Karpas-422 (cell line): Measurements from ENCODE around the gene EPN2. TPM values are rescaled to one million over a fixed set of nuclear protein-coding genes. Genes with fewer than 3 reads are reported as not detected.
A peak's percentile ranks its signal among the peaks of the same experiment; 100 is the strongest.

ENCODE experiments used
- DNase-seq: peaks from one replicate; pipeline ENCODE4 v3.0.0-alpha.2; 2015
- H2AFZ ChIP-seq: fragments of 200-600 bp; sonication (generic); 2 replicates; pipeline ENCODE4 v1.6.1; 2014; ENCODE audit warnings: antibody characterized with exemption, low read length, mixed read lengths
- H3K27ac ChIP-seq: fragments of 200-600 bp; sonication (generic); 2 replicates; pipeline ENCODE4 v1.5.1; 2014; ENCODE audit warnings: mild to moderate bottlenecking, low read length, moderate library complexity
- H3K27me3 ChIP-seq: fragments of 200-600 bp; sonication (generic); 2 replicates; pipeline ENCODE4 v1.6.1; 2014; ENCODE audit warnings: low read length, mixed read lengths
- H3K36me3 ChIP-seq: fragments of 200-600 bp; sonication (generic); 2 replicates; pipeline ENCODE4 v1.6.1; 2014; ENCODE audit warnings: low read length, mixed read lengths; ENCODE audit not compliant: insufficient read depth
- H3K4me1 ChIP-seq: fragments of 200-600 bp; sonication (generic); 2 replicates; pipeline ENCODE4 v1.6.1; 2014; ENCODE audit warnings: mild to moderate bottlenecking, low read length, mixed read lengths
- H3K4me2 ChIP-seq: fragments of 200-600 bp; sonication (generic); 2 replicates; pipeline ENCODE4 v1.6.1; 2014; ENCODE audit warnings: low read length, low read depth, mild to moderate bottlenecking; ENCODE audit not compliant: poor library complexity, severe bottlenecking
- H3K4me3 ChIP-seq: fragments of 200-600 bp; sonication (generic); 2 replicates; pipeline ENCODE4 v1.5.1; 2014; ENCODE audit warnings: mild to moderate bottlenecking, antibody characterized with exemption, low read length, mixed read lengths
- H3K79me2 ChIP-seq: fragments of 200-600 bp; sonication (generic); 2 replicates; pipeline ENCODE4 v1.6.1; 2014; ENCODE audit warnings: mild to moderate bottlenecking, low read length, mixed read lengths
- H3K9ac ChIP-seq: fragments of 200-600 bp; sonication (generic); 2 replicates; pipeline ENCODE4 v1.6.0; 2014; ENCODE audit warnings: low read length
- H3K9me2 ChIP-seq: fragments of 200-600 bp; sonication (generic), shearing (Covaris generic); replicated peaks from 2 replicates; pipeline ENCODE4 v1.6.0; 2014; ENCODE audit warnings: mild to moderate bottlenecking, low read length, moderate library complexity; ENCODE audit not compliant: insufficient read depth
- H3K9me3 ChIP-seq: fragments of 300-700, 200-600 bp; sonication (generic); 2 replicates; pipeline ENCODE4 v1.6.1; 2014; ENCODE audit warnings: low read length, mixed read lengths
- H4K20me1 ChIP-seq: fragments of 200-600 bp; sonication (generic); 2 replicates; pipeline ENCODE4 v1.6.1; 2014; ENCODE audit warnings: mild to moderate bottlenecking, antibody characterized with exemption, low read length, low read depth; ENCODE audit not compliant: insufficient read depth
- total RNA-seq: library from RNA; depleted of rRNA; stranded (reverse); fragments of >200 nt; shearing (Covaris generic); gene quantifications from 2 replicates; pipeline ENCODE4 v1.2.3, GENCODE V29; 2014; ENCODE audit warnings: low replicate concordance

Gene EPN2
- total RNA-seq, 1 experiment from 2014 or later, result 17.6 TPM

GRCh38 chr17:19296786-19297778, 59.9 kb downstream of the EPN2 start:
- no peak overlapping the region for H3K27ac ChIP-seq
- H3K4me3 ChIP-seq, result no peak overlapping the region
- no peaks in the 10 kb centered on the region for H3K79me2 ChIP-seq
- peaks cover 38% of the 10 kb centered on the region for H4K20me1 ChIP-seq
- H3K9ac ChIP-seq, result no peak overlapping the region
- no peaks in the 10 kb centered on the region for H3K36me3 ChIP-seq
- H2AFZ ChIP-seq, result no peak overlapping the region
- H3K9me2 ChIP-seq, result no peaks in the 10 kb centered on the region
- H3K9me3 ChIP-seq, result no peaks in the 10 kb centered on the region
- H3K27me3 ChIP-seq, result no peaks in the 10 kb centered on the region
- H3K4me2 ChIP-seq, result no peak overlapping the region
- peak; percentile 31 for DNase-seq
- H3K4me1 ChIP-seq, result no peaks in the 10 kb centered on the region

GRCh38 chr17:19298569-19299213, 61.5 kb downstream of the EPN2 start:
- H3K4me3 ChIP-seq, result no peak overlapping the region
- no peak overlapping the region for H3K4me2 ChIP-seq
- H4K20me1 ChIP-seq, result peaks cover 47% of the 10 kb centered on the region
- H3K27me3 ChIP-seq, result no peaks in the 10 kb centered on the region
- H3K9me2 ChIP-seq, result no peaks in the 10 kb centered on the region
- no peaks in the 10 kb centered on the region for H3K9me3 ChIP-seq
- H2AFZ ChIP-seq, result no peak overlapping the region
- DNase-seq, result peak; percentile 30
- H3K79me2 ChIP-seq, result no peaks in the 10 kb centered on the region
- no peak overlapping the region for H3K9ac ChIP-seq
- peaks cover 11% of the 10 kb centered on the region for H3K4me1 ChIP-seq
- no peaks in the 10 kb centered on the region for H3K36me3 ChIP-seq
- H3K27ac ChIP-seq, result no peak overlapping the region

GRCh38 chr17:19299214-19299747, 62.1 kb downstream of the EPN2 start:
- Histone ChIP-seq H3K27ac (no peak overlapping the region), H3K79me2 (no peaks in the 10 kb centered on the region), H3K4me2 (no peak overlapping the region), H3K36me3 (no peaks in the 10 kb centered on the region), H3K9me3 (no peaks in the 10 kb centered on the region), H3K9me2 (no peaks in the 10 kb centered on the region), H4K20me1 (peaks cover 47% of the 10 kb centered on the region), H3K4me1 (peaks cover 12% of the 10 kb centered on the region), H2AFZ (no peak overlapping the region), H3K27me3 (no peaks in the 10 kb centered on the region), H3K4me3 (no peak overlapping the region), H3K9ac (no peak overlapping the region)
- DNase-seq, result peak; percentile 20

DNA sequence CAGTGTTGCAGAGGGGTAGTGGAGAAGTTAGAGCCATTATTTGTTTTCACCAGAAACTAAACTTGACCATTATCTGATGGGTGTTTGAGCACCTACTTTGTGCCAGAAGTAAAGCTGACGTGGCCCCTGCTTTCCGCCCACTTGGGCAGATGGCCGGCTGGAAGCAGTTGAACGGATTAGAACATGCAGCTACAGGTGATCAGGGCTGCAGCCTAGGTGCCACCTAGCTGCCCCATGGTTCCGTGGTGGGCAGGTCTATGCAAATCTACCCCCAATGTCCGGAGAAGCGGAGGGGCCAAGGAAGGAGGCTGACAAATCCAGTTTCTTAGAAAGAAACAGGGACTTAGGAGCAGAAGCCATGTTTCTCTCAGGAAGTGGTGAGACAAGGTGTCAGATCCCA, 62.7 kb downstream of the EPN2 start:
- DNase-seq, result no peak
- H3K79me2 ChIP-seq, result no peaks in the 10 kb centered on the region
- H3K9me2 ChIP-seq, result no peaks in the 10 kb centered on the region

GRCh38 chr17:19301274-19301951, 64.2 kb downstream of the EPN2 start:
- peaks cover 56% of the 10 kb centered on the region for H4K20me1 ChIP-seq
- H2AFZ ChIP-seq, result no peak overlapping the region
- no peak overlapping the region for H3K4me2 ChIP-seq
- peaks cover 32% of the 10 kb centered on the region for H3K4me1 ChIP-seq
- H3K79me2 ChIP-seq, result no peaks in the 10 kb centered on the region
- no peaks in the 10 kb centered on the region for H3K27me3 ChIP-seq
- peak; percentile 27 for DNase-seq
- H3K4me3 ChIP-seq, result no peak overlapping the region
- H3K9me2 ChIP-seq, result no peaks in the 10 kb centered on the region
- H3K36me3 ChIP-seq, result no peaks in the 10 kb centered on the region
- H3K9ac ChIP-seq, result no peak overlapping the region
- H3K9me3 ChIP-seq, result no peaks in the 10 kb centered on the region
- no peak overlapping the region for H3K27ac ChIP-seq

More for the DNA sequence above, 62.7 kb downstream of the EPN2 start:
- Histone ChIP-seq H3K4me2 (no peak overlapping the region), H3K9ac (no peak overlapping the region), H2AFZ (no peak overlapping the region), H3K27ac (no peak overlapping the region), H3K27me3 (no peaks in the 10 kb centered on the region), H3K4me1 (peaks cover 16% of the 10 kb centered on the region), H3K36me3 (no peaks in the 10 kb centered on the region), H3K9me3 (no peaks in the 10 kb centered on the region), H4K20me1 (peaks cover 50% of the 10 kb centered on the region), H3K4me3 (no peak overlapping the region)

DNA sequence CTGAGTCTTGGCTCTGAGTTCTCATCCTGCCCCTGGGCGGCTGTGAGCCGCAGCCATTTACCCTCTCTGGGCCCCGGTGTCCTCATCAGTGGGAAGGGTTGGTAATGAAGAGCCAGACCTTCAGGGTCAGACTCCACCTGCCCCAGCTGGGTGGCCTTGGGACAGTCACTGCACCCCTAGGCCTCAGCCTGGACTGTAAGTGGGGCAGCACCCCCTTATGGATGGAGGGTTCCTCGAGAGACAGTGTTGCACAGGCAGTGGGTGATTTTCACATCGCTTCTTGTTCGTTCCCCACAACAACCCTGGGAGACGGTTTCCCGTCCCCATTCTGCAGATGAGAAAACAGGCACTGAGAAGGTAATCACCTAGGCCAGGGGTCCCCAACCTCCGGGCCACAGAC, 64.8 kb downstream of the EPN2 start:
- no peaks in the 10 kb centered on the region for H3K36me3 ChIP-seq
- no peak for DNase-seq
- H3K9me2 ChIP-seq, result no peaks in the 10 kb centered on the region
- H3K9ac ChIP-seq, result no peak overlapping the region
- no peaks in the 10 kb centered on the region for H3K27me3 ChIP-seq
- peaks cover 37% of the 10 kb centered on the region for H3K4me1 ChIP-seq
- H3K4me3 ChIP-seq, result no peak overlapping the region
- no peaks in the 10 kb centered on the region for H3K9me3 ChIP-seq
- H3K27ac ChIP-seq, result no peak overlapping the region
- no peaks in the 10 kb centered on the region for H3K79me2 ChIP-seq
- no peak overlapping the region for H2AFZ ChIP-seq
- peaks cover 59% of the 10 kb centered on the region for H4K20me1 ChIP-seq
- H3K4me2 ChIP-seq, result no peak overlapping the region

DNA sequence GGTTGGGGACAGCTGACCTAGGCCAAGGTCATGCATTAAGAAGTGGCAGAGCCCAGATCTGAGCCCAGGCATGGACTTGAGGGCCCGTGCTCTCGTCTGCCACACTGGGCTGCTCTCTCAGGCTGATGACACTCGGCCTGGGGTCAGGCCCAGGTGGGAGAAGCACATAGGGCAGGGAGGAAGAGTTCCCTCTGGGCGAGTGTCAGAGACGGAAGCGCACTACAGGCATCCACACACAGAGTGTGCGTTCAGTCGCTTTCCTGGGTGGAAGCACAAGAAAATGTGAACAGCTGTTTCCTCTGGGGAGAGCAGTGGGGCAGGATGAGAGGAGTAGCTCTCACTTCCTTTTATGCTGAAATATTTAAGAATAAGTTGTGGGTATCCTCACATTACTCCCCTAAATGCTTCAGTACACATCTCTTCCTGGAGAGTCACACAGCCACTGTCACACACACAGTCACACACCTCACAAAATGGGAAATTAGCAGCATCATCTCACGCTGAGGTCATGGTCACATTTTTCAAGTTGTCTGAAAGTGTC, 65.7 kb downstream of the EPN2 start:
- H3K27ac ChIP-seq, result no peak overlapping the region
- H3K9ac ChIP-seq, result no peak overlapping the region
- no peak overlapping the region for H3K4me2 ChIP-seq
- H3K4me1 ChIP-seq, result peaks cover 40% of the 10 kb centered on the region
- H3K9me3 ChIP-seq, result no peaks in the 10 kb centered on the region
- H2AFZ ChIP-seq, result no peak overlapping the region
- peaks cover 58% of the 10 kb centered on the region for H4K20me1 ChIP-seq
- DNase-seq, result peak; percentile 58
- no peaks in the 10 kb centered on the region for H3K79me2 ChIP-seq
- no peaks in the 10 kb centered on the region for H3K9me2 ChIP-seq
- no peaks in the 10 kb centered on the region for H3K36me3 ChIP-seq
- H3K4me3 ChIP-seq, result no peak overlapping the region
- H3K27me3 ChIP-seq, result no peaks in the 10 kb centered on the region
